ENCODE results near the gene TARS1.

Gene TARS1

GRCh38 chr5:33440482-33441240 lies at the start of gene TARS1:
Gene TARS1 (plus strand): TSS chr5:33440965. CDS start chr5:33441087, 122 bp downstream.
- peak; percentile 100 for DNase-seq (ENCODE audit: low read depth)
- peak within 1 kb of the TSS; percentile 97 for H3K4me3 ChIP-seq (ENCODE audit: low read length)
- TF ChIP-seq CTCF (IDR thresholded peaks at IDR 0.05; ENCODE audit: insufficient read depth, low read depth, low read length, missing control alignments): no peak

- no peak overlapping the region for H3K4me3 ChIP-seq (ENCODE audit: low read length)
- no peak for TF ChIP-seq CTCF (IDR thresholded peaks at IDR 0.05; ENCODE audit: insufficient read depth, low read depth, low read length, missing control alignments)
- DNase-seq (ENCODE audit: low read depth): no peak
Observed at GRCh38 chr5:33398501-33398900, 42.3 kb upstream of the TARS1 start.

- no peak overlapping the region for H3K4me3 ChIP-seq (ENCODE audit: low read length)
- no peak for TF ChIP-seq CTCF (IDR thresholded peaks at IDR 0.05; ENCODE audit: insufficient read depth, low read depth, low read length, missing control alignments)
- no peak for DNase-seq (ENCODE audit: low read depth)
Observed at GRCh38 chr5:33400675-33401074, 40.1 kb upstream of the TARS1 start.

- H3K4me3 ChIP-seq (ENCODE audit: low read length): no peak overlapping the region
- peak; percentile 73 for DNase-seq (ENCODE audit: low read depth)
- TF ChIP-seq CTCF (IDR thresholded peaks at IDR 0.05; ENCODE audit: insufficient read depth, low read depth, low read length, missing control alignments): no peak
Observed at GRCh38 chr5:33401482-33402390, 39.0 kb upstream of the TARS1 start.

- TF ChIP-seq CTCF (IDR thresholded peaks at IDR 0.05; ENCODE audit: insufficient read depth, low read depth, low read length, missing control alignments): no peak
- no peak overlapping the region for H3K4me3 ChIP-seq (ENCODE audit: low read length)
- DNase-seq (ENCODE audit: low read depth): no peak
Observed at GRCh38 chr5:33403187-33403586, 37.6 kb upstream of the TARS1 start.

GRCh38 chr5:33408816-33409215 lies 31.9 kb upstream of the TARS1 start:
- TF ChIP-seq CTCF (IDR thresholded peaks at IDR 0.05; ENCODE audit: insufficient read depth, low read depth, low read length, missing control alignments): no peak
- no peak overlapping the region for H3K4me3 ChIP-seq (ENCODE audit: low read length)
- no peak for DNase-seq (ENCODE audit: low read depth)

Data from epithelial cell of esophagus (primary cell).